H1 (cell line): Measurements from ENCODE around the gene CDK19. TPM values are rescaled to one million over a fixed set of nuclear protein-coding genes. Genes with fewer than 3 reads are reported as not detected.

Experiments
- CREB1 ChIP-seq: IDR thresholded peaks from 2 replicates; pipeline ENCODE4 v1.6.1; 2012; ENCODE audit warnings: inconsistent platforms
- GABPA ChIP-seq: IDR thresholded peaks from 2 replicates; pipeline ENCODE4 v1.6.1; 2011; ENCODE audit warnings: mild to moderate bottlenecking, low read length, moderate library complexity, borderline replicate concordance; ENCODE audit not compliant: insufficient read depth
- KDM5A ChIP-seq: fragments of 200-600 bp; IDR thresholded peaks from 2 replicates; pipeline ENCODE4 v1.7.1; 2012; ENCODE audit warnings: mild to moderate bottlenecking, low read length, inconsistent platforms, mixed read lengths
- PHF8 ChIP-seq: fragments of 200-600 bp; sonication (generic); conservative IDR thresholded peaks from 2 replicates; pipeline ENCODE4 v1.7.1; 2012; ENCODE audit warnings: low read depth, mild to moderate bottlenecking, inconsistent platforms, low read length, moderate library complexity
- RFX5 ChIP-seq: IDR thresholded peaks from 2 replicates; pipeline ENCODE4 v1.6.1; 2011; ENCODE audit warnings: low read depth, low read length, improper control_type of control experiment, borderline replicate concordance
- polyA plus RNA-seq, 7 experiments: library from polyadenylated mRNA; depleted of rRNA in 3 of 7; stranded (reverse) in 5 of 7; unstranded in 2 of 7; fragments of >200 nt in 5 of 7; fragments of 200-250 nt in 2 of 7; gene quantifications; 1 replicate in 5 of 7; 2 replicates in 1 of 7; 4 replicates in 1 of 7; pipeline versions ENCODE4 v1.2.1 to v1.2.3, GENCODE V29; 2011 to 2013; ENCODE audit warnings: missing spikeins in 2 of 7, mixed read lengths in 2 of 7
- total RNA-seq: library from RNA; stranded (reverse); fragmentation: NEBNext Ultra II Directional; extraction: Animal tissue kit (Norgen Biotek cat#: 25700); gene quantifications from 2 replicates; pipeline ENCODE4 v1.2.1, GENCODE V29; 2021

The CDK19 gene
- total and polyA plus RNA-seq, 2 of the 8 experiments (the other 6 are each of a cell fraction or from before 2014, with no cell fraction given), result 4.9 to 12.6 TPM

GRCh38 chr6:110786696-110787095 lies 28.6 kb downstream of the CDK19 start (continued):
- TF ChIP-seq PHF8 (no peak), RFX5 (no peak), KDM5A (no peak), GABPA (no peak), CREB1 (no peak)
